Stimulated activated CD8-positive, alpha-beta memory T cell treated with anti-CD3 and anti-CD28 coated beads, Interleukin-7, amount 100 ng/mL, for 4 hours (primary cell): Measurements from ENCODE around the gene NAB1.

Source experiments
- DNase-seq, 2 donors: peaks; one replicate each; pipeline ENCODE4 v3.0.0-alpha.2; 2020; ENCODE audit warnings: low read depth in 2 of 2

The NAB1 gene

GRCh38 chr2:190713471-190713870 lies 64.6 kb downstream of the NAB1 start:
- DNase-seq: no peak

GRCh38 chr2:190714958-190715357 lies 66.1 kb downstream of the NAB1 start:
- DNase-seq: no peak

GRCh38 chr2:190716176-190716807 lies 67.4 kb downstream of the NAB1 start:
- DNase-seq: no peak

- no peak for DNase-seq
These were observed 68.4 kb downstream of the NAB1 start for GRCh38 chr2:190717306-190717705.

- DNase-seq: peak in 1 of 2 donors; percentile 16
These were observed 69.1 kb downstream of the NAB1 start for GRCh38 chr2:190717764-190718651.

- peak; percentile 35 to 48 for DNase-seq
These were observed 70.0 kb downstream of the NAB1 start for GRCh38 chr2:190718652-190719526.

GRCh38 chr2:190720276-190720675 lies 71.4 kb downstream of the NAB1 start:
- DNase-seq: no peak

GRCh38 chr2:190720691-190721090 lies 71.8 kb downstream of the NAB1 start:
- no peak for DNase-seq

- DNase-seq: no peak
These were observed 73.3 kb downstream of the NAB1 start for GRCh38 chr2:190722061-190722759.

GRCh38 chr2:190722835-190723234 lies 74.0 kb downstream of the NAB1 start:
- no peak for DNase-seq

- DNase-seq: no peak
These were observed 74.7 kb downstream of the NAB1 start for GRCh38 chr2:190723397-190724090.

- DNase-seq: no peak
These were observed 77.4 kb downstream of the NAB1 start for GRCh38 chr2:190726255-190726654.

- no peak for DNase-seq
These were observed 87.5 kb downstream of the NAB1 start for GRCh38 chr2:190736355-190736754.

GRCh38 chr2:190740449-190740848 lies 91.6 kb downstream of the NAB1 start:
- DNase-seq: no peak
